GM23248 (cell line): ENCODE results near the gene ACACA. TPM values are rescaled to one million over a fixed set of nuclear protein-coding genes. Genes with fewer than 3 reads are reported as not detected.

Experiments
- DNase-seq: peaks from one replicate; pipeline ENCODE4 v3.0.0-alpha.2; 2015
- H2AFZ ChIP-seq: fragments of 200-600 bp; sonication (generic); 2 replicates; pipeline ENCODE4 v1.6.1; 2016; ENCODE audit warnings: antibody characterized with exemption
- H3F3A ChIP-seq: fragments of 200-600 bp; sonication (generic); 2 replicates; pipeline ENCODE4 v1.6.1; 2016; ENCODE audit warnings: mild to moderate bottlenecking, antibody characterized with exemption, mixed run types; ENCODE audit not compliant: insufficient read depth
- H3K27ac ChIP-seq: fragments of 200-600 bp; sonication (generic); 2 replicates; pipeline ENCODE4 v1.5.1; 2016; ENCODE audit warnings: mild to moderate bottlenecking
- H3K27me3 ChIP-seq: fragments of 200-600 bp; sonication (generic); replicated peaks from 2 replicates; pipeline ENCODE4 v1.6.1; 2016; ENCODE audit warnings: mild to moderate bottlenecking; ENCODE audit not compliant: insufficient read depth
- H3K36me3 ChIP-seq: fragments of 200-600 bp; sonication (generic); 2 replicates; pipeline ENCODE4 v1.6.1; 2016; ENCODE audit warnings: low read depth, mild to moderate bottlenecking
- H3K4me1 ChIP-seq: fragments of 200-600 bp; sonication (generic); 2 replicates; pipeline ENCODE4 v1.6.1; 2016; ENCODE audit warnings: mild to moderate bottlenecking; ENCODE audit not compliant: insufficient read depth
- H3K4me2 ChIP-seq: fragments of 200-600 bp; sonication (generic); one replicate; pipeline ENCODE4 v1.6.1; 2016; ENCODE audit warnings: mild to moderate bottlenecking; ENCODE audit not compliant: unreplicated experiment
- H3K4me3 ChIP-seq: fragments of 200-600 bp; sonication (generic); 2 replicates; pipeline ENCODE4 v1.5.1; 2016; ENCODE audit warnings: mild to moderate bottlenecking
- H3K79me2 ChIP-seq: fragments of 200-600 bp; sonication (generic); 2 replicates; pipeline ENCODE4 v1.6.1; 2016; ENCODE audit warnings: mild to moderate bottlenecking; ENCODE audit not compliant: insufficient read depth
- H3K9ac ChIP-seq: fragments of 200-600 bp; sonication (generic); 2 replicates; pipeline ENCODE4 v1.6.1; 2016; ENCODE audit warnings: mild to moderate bottlenecking
- H3K9me2 ChIP-seq: fragments of 200-600 bp; sonication (generic); 2 replicates; pipeline ENCODE4 v1.6.1; 2016; ENCODE audit warnings: mixed run types, mild to moderate bottlenecking, moderate library complexity; ENCODE audit not compliant: insufficient read depth
- H3K9me3 ChIP-seq: fragments of 200-600 bp; sonication (generic); one replicate; pipeline ENCODE4 v1.6.1; 2017; ENCODE audit warnings: low read depth
- H4K20me1 ChIP-seq: fragments of 200-600 bp; sonication (generic); 2 replicates; pipeline ENCODE4 v1.6.0; 2016; ENCODE audit not compliant: insufficient read depth
- EZH2 ChIP-seq: fragments of 200-600 bp; sonication (generic); IDR thresholded peaks from 2 replicates; pipeline ENCODE4 v1.6.1; 2018; ENCODE audit warnings: antibody characterized with exemption, mild to moderate bottlenecking; ENCODE audit not compliant: insufficient read depth, poor library complexity, severe bottlenecking
- EZH2phosphoT487 ChIP-seq: fragments of 200-600 bp; sonication (generic); IDR thresholded peaks from 2 replicates; pipeline ENCODE4 v1.6.1; 2018; ENCODE audit warnings: antibody characterized with exemption, moderate library complexity, mild to moderate bottlenecking, low read depth; ENCODE audit not compliant: insufficient read depth
- WGBS, 2 experiments: methylation state at CpG; one replicate each; pipeline ENCODE4 v1.1.6; 2015 to 2017; ENCODE audit warnings: low lambda C conversion rate in 2 of 2, low coverage in 1 of 2; ENCODE audit errors: missing lambda C conversion rate in 2 of 2; 5-methylcytosine and 5-hydroxymethylcytosine counted together
- in situ Hi-C: fragments of 300-500 bp; cut with MboI; formaldehyde crosslinking; loops from 2 replicates; pipeline ENCODE4 v1.15.0; 2020
- polyA plus RNA-seq: library from polyadenylated mRNA; unstranded; fragments of >200 nt; fragmentation: Nextera tagmentation; extraction: Ambion mirVana; gene quantifications from 2 replicates; pipeline ENCODE4 v1.2.1, GENCODE V29; 2016
- total RNA-seq: library from RNA; depleted of rRNA; stranded (reverse); fragments of >200 nt; shearing (Covaris generic); gene quantifications from 2 replicates; pipeline ENCODE4 v1.2.3, GENCODE V29; 2014

The ACACA gene
- total and polyA plus RNA-seq, 2 experiments from 2014 or later = 10.2 to 21.9 TPM

GRCh38 chr17:37092071-37092470, 314.6 kb downstream of the ACACA start:
- in situ Hi-C loops = no loop called here
- H3K79me2 ChIP-seq = no peaks in the 10 kb centered on the region
- no peak for TF ChIP-seq EZH2phosphoT487
- TF ChIP-seq EZH2 = no peak
- H3F3A ChIP-seq = no peaks in the 10 kb centered on the region
- H3K9ac ChIP-seq = no peak overlapping the region
- no peaks in the 10 kb centered on the region for H3K9me3 ChIP-seq
- no peak for DNase-seq
- H2AFZ ChIP-seq = no peak overlapping the region
- no peaks in the 10 kb centered on the region for H3K27me3 ChIP-seq
- no peak overlapping the region for H3K4me2 ChIP-seq
- H3K9me2 ChIP-seq = no peaks in the 10 kb centered on the region
- no peak overlapping the region for H3K27ac ChIP-seq
- H4K20me1 ChIP-seq = no peaks in the 10 kb centered on the region
- H3K36me3 ChIP-seq = no peaks in the 10 kb centered on the region; the same call in 1 of the 2 replicates
- 96 to 100% methylated on average over 2 of the region's 2 CpGs for whole genome bisulfite sequencing, 2 experiments
- no peaks in the 10 kb centered on the region for H3K4me1 ChIP-seq
- H3K4me3 ChIP-seq = no peak overlapping the region

- Histone ChIP-seq H2AFZ (no peak overlapping the region), H3K9me3 (no peaks in the 10 kb centered on the region), H3K9me2 (no peaks in the 10 kb centered on the region), H3K36me3 (no peaks in the 10 kb centered on the region; the same call in 1 of the 2 replicates), H3K9ac (no peak overlapping the region), H4K20me1 (no peaks in the 10 kb centered on the region), H3K79me2 (no peaks in the 10 kb centered on the region), H3K4me2 (no peak overlapping the region), H3K4me1 (no peaks in the 10 kb centered on the region), H3K27ac (no peak overlapping the region), H3K4me3 (no peak overlapping the region), H3F3A (no peaks in the 10 kb centered on the region), H3K27me3 (no peaks in the 10 kb centered on the region)
- in situ Hi-C loops = no loop called here
- 92% methylated on average over 3 of the region's 3 CpGs for WGBS, 2 experiments
- TF ChIP-seq EZH2phosphoT487 (no peak), EZH2 (no peak)
- no peak for DNase-seq
These were observed 315.7 kb downstream of the ACACA start for GRCh38 chr17:37090941-37091340.

- no peaks in the 10 kb centered on the region for H3K9me3 ChIP-seq
- H3K36me3 ChIP-seq = no peaks in the 10 kb centered on the region; the same call in 1 of the 2 replicates
- no peaks in the 10 kb centered on the region for H3K27me3 ChIP-seq
- in situ Hi-C loops = no loop called here
- H3K27ac ChIP-seq = no peak overlapping the region
- H3K9ac ChIP-seq = no peak overlapping the region
- no peaks in the 10 kb centered on the region for H3F3A ChIP-seq
- no peaks in the 10 kb centered on the region for H4K20me1 ChIP-seq
- H3K4me2 ChIP-seq = no peak overlapping the region
- H3K4me3 ChIP-seq = no peak overlapping the region
- 90 to 92% methylated on average over 7 of the region's 7 CpGs for WGBS, 2 experiments
- no peak for DNase-seq
- TF ChIP-seq EZH2phosphoT487 (no peak), EZH2 (no peak)
- H2AFZ ChIP-seq = no peak overlapping the region
- no peaks in the 10 kb centered on the region for H3K79me2 ChIP-seq
- no peaks in the 10 kb centered on the region for H3K9me2 ChIP-seq
- H3K4me1 ChIP-seq = no peaks in the 10 kb centered on the region
These were observed 316.7 kb downstream of the ACACA start for GRCh38 chr17:37089956-37090355.

- H3F3A ChIP-seq = no peaks in the 10 kb centered on the region
- H3K9ac ChIP-seq = no peak overlapping the region
- WGBS, 2 experiments = 77 to 79% methylated on average over 11 of the region's 11 CpGs
- H3K9me2 ChIP-seq = no peaks in the 10 kb centered on the region
- no peak overlapping the region for H3K4me3 ChIP-seq
- H4K20me1 ChIP-seq = no peaks in the 10 kb centered on the region
- TF ChIP-seq EZH2 (no peak), EZH2phosphoT487 (no peak)
- H3K27ac ChIP-seq = no peak overlapping the region
- no peaks in the 10 kb centered on the region for H3K27me3 ChIP-seq
- no peaks in the 10 kb centered on the region; the same call in 1 of the 2 replicates for H3K36me3 ChIP-seq
- H3K9me3 ChIP-seq = no peaks in the 10 kb centered on the region
- H3K4me2 ChIP-seq = no peak overlapping the region
- H3K4me1 ChIP-seq = no peaks in the 10 kb centered on the region
- no peak overlapping the region for H2AFZ ChIP-seq
- no peaks in the 10 kb centered on the region for H3K79me2 ChIP-seq
- in situ Hi-C loops = no loop called here
- no peak for DNase-seq
These were observed 317.7 kb downstream of the ACACA start for GRCh38 chr17:37088913-37089312.

- no peaks in the 10 kb centered on the region for H3F3A ChIP-seq
- H3K27me3 ChIP-seq = no peaks in the 10 kb centered on the region
- no peaks in the 10 kb centered on the region for H3K9me3 ChIP-seq
- WGBS, 2 experiments = 70 to 78% methylated on average over 3 of the region's 3 CpGs
- no peaks in the 10 kb centered on the region for H3K9me2 ChIP-seq
- H3K36me3 ChIP-seq = no peaks in the 10 kb centered on the region
- TF ChIP-seq EZH2 (no peak), EZH2phosphoT487 (no peak)
- H3K27ac ChIP-seq = no peak overlapping the region
- no peaks in the 10 kb centered on the region for H3K79me2 ChIP-seq
- no peaks in the 10 kb centered on the region for H3K4me1 ChIP-seq
- H3K4me3 ChIP-seq = no peak overlapping the region
- H2AFZ ChIP-seq = no peak overlapping the region
- in situ Hi-C loops = no loop called here
- no peak overlapping the region for H3K4me2 ChIP-seq
- H3K9ac ChIP-seq = no peak overlapping the region
- no peak for DNase-seq
- no peaks in the 10 kb centered on the region for H4K20me1 ChIP-seq
These were observed 318.2 kb downstream of the ACACA start for GRCh38 chr17:37088459-37088858.
